Measurements from ENCODE around the gene PAM. TPM values are rescaled to one million over a fixed set of nuclear protein-coding genes. Genes with fewer than 3 reads are reported as not detected.

PAM gene
- total RNA-seq, 1 experiment from 2014 or later, result 257 TPM

DNA sequence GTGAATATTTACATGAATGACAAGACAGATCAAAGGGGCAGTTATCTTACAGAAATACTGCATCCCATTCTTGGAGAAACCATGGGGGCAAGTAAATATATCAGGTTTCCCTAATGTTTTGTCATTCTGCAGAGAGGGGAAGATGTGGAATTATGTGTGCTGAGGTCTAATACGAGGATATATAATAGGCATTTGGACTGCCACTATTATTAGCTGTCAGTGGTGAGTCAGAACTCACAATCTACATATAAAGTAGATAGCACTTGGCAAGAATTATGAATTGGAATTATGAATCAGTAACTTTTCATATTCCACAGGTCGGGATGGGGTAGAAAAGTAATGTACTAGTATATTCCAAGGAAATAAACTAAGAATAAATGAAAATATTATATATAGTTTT lies 243.1 kb downstream of the PAM start:
- H3K4me1 ChIP-seq (ENCODE audit: control insufficient read depth in 1 of 2, insufficient read depth in 2 of 2, low read length in 2 of 2), result no peaks in the 10 kb centered on the region
- ATAC-seq (no peak), DNase-seq (ENCODE audit: low read depth, low spot score) (no peak)
- no peaks in the 10 kb centered on the region for H3K9me2 ChIP-seq (ENCODE audit: insufficient read depth)
- H3K36me3 ChIP-seq (ENCODE audit: control insufficient read depth in 1 of 2, insufficient read depth in 2 of 2, low read length in 2 of 2), result peaks cover 0 to 5% of the 10 kb centered on the region in 2 experiments; a peak in 1 of 4 replicates
- no peaks in the 10 kb centered on the region for H3K27me3 ChIP-seq (ENCODE audit: insufficient read depth, low read length)
- no peak for TF ChIP-seq FOSL1 (IDR thresholded peaks at IDR 0.05; ENCODE audit: low read depth)
- TF ChIP-seq, protein P1, sequence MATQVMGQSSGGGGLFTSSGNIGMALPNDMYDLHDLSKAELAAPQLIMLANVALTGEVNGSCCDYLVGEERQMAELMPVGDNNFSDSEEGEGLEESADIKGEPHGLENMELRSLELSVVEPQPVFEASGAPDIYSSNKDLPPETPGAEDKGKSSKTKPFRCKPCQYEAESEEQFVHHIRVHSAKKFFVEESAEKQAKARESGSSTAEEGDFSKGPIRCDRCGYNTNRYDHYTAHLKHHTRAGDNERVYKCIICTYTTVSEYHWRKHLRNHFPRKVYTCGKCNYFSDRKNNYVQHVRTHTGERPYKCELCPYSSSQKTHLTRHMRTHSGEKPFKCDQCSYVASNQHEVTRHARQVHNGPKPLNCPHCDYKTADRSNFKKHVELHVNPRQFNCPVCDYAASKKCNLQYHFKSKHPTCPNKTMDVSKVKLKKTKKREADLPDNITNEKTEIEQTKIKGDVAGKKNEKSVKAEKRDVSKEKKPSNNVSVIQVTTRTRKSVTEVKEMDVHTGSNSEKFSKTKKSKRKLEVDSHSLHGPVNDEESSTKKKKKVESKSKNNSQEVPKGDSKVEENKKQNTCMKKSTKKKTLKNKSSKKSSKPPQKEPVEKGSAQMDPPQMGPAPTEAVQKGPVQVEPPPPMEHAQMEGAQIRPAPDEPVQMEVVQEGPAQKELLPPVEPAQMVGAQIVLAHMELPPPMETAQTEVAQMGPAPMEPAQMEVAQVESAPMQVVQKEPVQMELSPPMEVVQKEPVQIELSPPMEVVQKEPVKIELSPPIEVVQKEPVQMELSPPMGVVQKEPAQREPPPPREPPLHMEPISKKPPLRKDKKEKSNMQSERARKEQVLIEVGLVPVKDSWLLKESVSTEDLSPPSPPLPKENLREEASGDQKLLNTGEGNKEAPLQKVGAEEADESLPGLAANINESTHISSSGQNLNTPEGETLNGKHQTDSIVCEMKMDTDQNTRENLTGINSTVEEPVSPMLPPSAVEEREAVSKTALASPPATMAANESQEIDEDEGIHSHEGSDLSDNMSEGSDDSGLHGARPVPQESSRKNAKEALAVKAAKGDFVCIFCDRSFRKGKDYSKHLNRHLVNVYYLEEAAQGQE (IDR thresholded peaks at IDR 0.05; ENCODE audit: low read depth), result no peak
- TF ChIP-seq, protein P2, sequence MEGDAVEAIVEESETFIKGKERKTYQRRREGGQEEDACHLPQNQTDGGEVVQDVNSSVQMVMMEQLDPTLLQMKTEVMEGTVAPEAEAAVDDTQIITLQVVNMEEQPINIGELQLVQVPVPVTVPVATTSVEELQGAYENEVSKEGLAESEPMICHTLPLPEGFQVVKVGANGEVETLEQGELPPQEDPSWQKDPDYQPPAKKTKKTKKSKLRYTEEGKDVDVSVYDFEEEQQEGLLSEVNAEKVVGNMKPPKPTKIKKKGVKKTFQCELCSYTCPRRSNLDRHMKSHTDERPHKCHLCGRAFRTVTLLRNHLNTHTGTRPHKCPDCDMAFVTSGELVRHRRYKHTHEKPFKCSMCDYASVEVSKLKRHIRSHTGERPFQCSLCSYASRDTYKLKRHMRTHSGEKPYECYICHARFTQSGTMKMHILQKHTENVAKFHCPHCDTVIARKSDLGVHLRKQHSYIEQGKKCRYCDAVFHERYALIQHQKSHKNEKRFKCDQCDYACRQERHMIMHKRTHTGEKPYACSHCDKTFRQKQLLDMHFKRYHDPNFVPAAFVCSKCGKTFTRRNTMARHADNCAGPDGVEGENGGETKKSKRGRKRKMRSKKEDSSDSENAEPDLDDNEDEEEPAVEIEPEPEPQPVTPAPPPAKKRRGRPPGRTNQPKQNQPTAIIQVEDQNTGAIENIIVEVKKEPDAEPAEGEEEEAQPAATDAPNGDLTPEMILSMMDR (IDR thresholded peaks at IDR 0.05 in 2 of 3, conservative IDR thresholded peaks at IDR 0.05 in 1 of 3; ENCODE audit: borderline replicate concordance in 1 of 3, insufficient read depth in 1 of 3, low read depth in 2 of 3, low read length in 2 of 3), result no peak
- TF ChIP-seq ZFX (IDR thresholded peaks at IDR 0.05), result no peak
- no peak for TF ChIP-seq RAD21 (IDR thresholded peaks at IDR 0.05; ENCODE audit: low read depth)
- no peak for TF ChIP-seq ZNF274 (IDR thresholded peaks at IDR 0.05; ENCODE audit: low read depth, low read length)
- TF ChIP-seq CBX3 (IDR thresholded peaks at IDR 0.05; ENCODE audit: low read depth), result no peak
- TF ChIP-seq POLR2A (IDR thresholded peaks at IDR 0.05; ENCODE audit: borderline replicate concordance, extremely low read depth, insufficient read depth, insufficient read length), result no peak
- TF ChIP-seq EZH2 (IDR thresholded peaks at IDR 0.05), result no peak
- TF ChIP-seq EGR1 (IDR thresholded peaks at IDR 0.05; ENCODE audit: low read depth), result no peak
- TF ChIP-seq POLR2AphosphoS5 (IDR thresholded peaks at IDR 0.05; ENCODE audit: low read depth, low read length), result no peak
- TF ChIP-seq SP1 (IDR thresholded peaks at IDR 0.05; ENCODE audit: low read depth), result no peak
- no peak for TF ChIP-seq SIN3A (IDR thresholded peaks at IDR 0.05; ENCODE audit: low read depth)
- TF ChIP-seq TCF7L2 (IDR thresholded peaks at IDR 0.05; ENCODE audit: borderline replicate concordance, extremely low read depth, insufficient read depth, insufficient read length), result no peak
- no peak for TF ChIP-seq CEBPB (IDR thresholded peaks at IDR 0.05; ENCODE audit: low read depth)
- TF ChIP-seq JUND (IDR thresholded peaks at IDR 0.05), result no peak
- TF ChIP-seq, protein P3, sequence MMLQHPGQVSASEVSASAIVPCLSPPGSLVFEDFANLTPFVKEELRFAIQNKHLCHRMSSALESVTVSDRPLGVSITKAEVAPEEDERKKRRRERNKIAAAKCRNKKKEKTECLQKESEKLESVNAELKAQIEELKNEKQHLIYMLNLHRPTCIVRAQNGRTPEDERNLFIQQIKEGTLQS (IDR thresholded peaks at IDR 0.05), result no peak
- TF ChIP-seq ELF1 (IDR thresholded peaks at IDR 0.05; ENCODE audit: borderline replicate concordance, low read depth), result no peak
- no peak overlapping the region for H3K4me3 ChIP-seq (replicated peaks in 1 of 2; ENCODE audit: low read depth in 1 of 2, low read length in 2 of 2)
- no peak overlapping the region for H3K9ac ChIP-seq (ENCODE audit: low read length)
- CTCF ChIA-PET, result no interaction called here
- H3K4me2 ChIP-seq (ENCODE audit: low read length), result no peak overlapping the region
- no peaks in the 10 kb centered on the region for H3K79me2 ChIP-seq (ENCODE audit: insufficient read depth, low read length)
- H3K27ac ChIP-seq (ENCODE audit: low read depth, low read length), result no peak overlapping the region
- no peaks in the 10 kb centered on the region for H4K20me1 ChIP-seq (ENCODE audit: insufficient read depth)
- POLR2A ChIA-PET, result no interaction called here
- BruUV-seq (replicated peaks), result no TSS peak
- no peaks in the 10 kb centered on the region for H3K9me3 ChIP-seq (ENCODE audit: control insufficient read depth in 1 of 2, insufficient read depth in 1 of 2, low read depth in 1 of 2, low read length in 2 of 2)
- intact Hi-C loops (cut with micrococcal nuclease), result no loop called here
- no peak overlapping the region for H2AFZ ChIP-seq (ENCODE audit: low read depth, low read length, poor library complexity, severe bottlenecking)
- RAD21 ChIA-PET (ENCODE audit: low non-redundant PET in 1 of 2, low total read pairs in 2 of 2, uncharacterized antibody in 2 of 2, unreplicated experiment in 2 of 2), result no interaction called here
